Fibroblast of lung (primary cell): ENCODE data around the gene SDR42E1.

Experiments used
- CTCF ChIP-seq, 2 donors: IDR thresholded peaks in 1 of 2; conservative IDR thresholded peaks in 1 of 2; 1 replicate in 1 of 2; 2 replicates in 1 of 2; pipeline ENCODE4 v1.5.1; 2011 to 2012; ENCODE audit warnings: low read length in 2 of 2, control low read depth in 1 of 2, inconsistent platforms in 1 of 2, low read depth in 1 of 2, mild to moderate bottlenecking in 1 of 2
- EZH2 ChIP-seq: IDR thresholded peaks from 2 replicates; pipeline ENCODE4 v1.5.1; 2012; ENCODE audit warnings: low read length, control low read depth, mild to moderate bottlenecking; ENCODE audit errors: missing control alignments

- TF ChIP-seq CTCF (conservative IDR thresholded peaks at IDR 0.05 in 1 of 2, IDR thresholded peaks at IDR 0.05 in 1 of 2; ENCODE audit: low read depth in 1 of 2, low read length in 2 of 2) (no peak), EZH2 (no peak)
Observed at GRCh38 chr16:82056550-82056896, 45.3 kb upstream of the SDR42E1 start.
